Peyer's patch (tissue), 4 donors: ENCODE results near the gene CCDC152. TPM values are rescaled to one million over a fixed set of nuclear protein-coding genes. Genes with fewer than 3 reads are reported as not detected.

Experiments used
- DNase-seq, 3 donors: peaks; one replicate each; pipeline ENCODE4 v3.0.0-alpha.2; 2017 to 2019
- H3K27ac ChIP-seq, 4 donors: fragments of 200-600 bp; sonication (generic); one replicate each; pipeline ENCODE4 v1.5.1; 2016 to 2019
- H3K27me3 ChIP-seq, 2 donors: fragments of 200-600 bp; sonication (generic); one replicate each; pipeline ENCODE4 v1.5.1; 2019
- H3K36me3 ChIP-seq, 3 donors: fragments of 200-600 bp; sonication (generic); one replicate each; pipeline ENCODE4 v1.5.1; 2016 to 2019
- H3K4me1 ChIP-seq, 4 donors: fragments of 200-600 bp; sonication (generic); one replicate each; pipeline ENCODE4 v1.5.1; 2016 to 2019
- H3K4me3 ChIP-seq, 4 donors: fragments of 200-600 bp; sonication (generic); 1 replicate in 3 of 4; 2 replicates in 1 of 4; pipeline ENCODE4 v1.5.1; 2016 to 2019; ENCODE audit warnings: mild to moderate bottlenecking in 1 of 4
- H3K9me3 ChIP-seq, 4 donors: fragments of 200-600 bp; sonication (generic); one replicate each; pipeline ENCODE4 v1.5.1; 2016 to 2019; ENCODE audit warnings: mild to moderate bottlenecking in 1 of 4
- CTCF ChIP-seq, 6 experiments: fragments of 450-650 bp in 4 of 6; fragments of 200-600 bp in 2 of 6; sonication (generic) in 1 of 6; IDR thresholded peaks; one replicate each; pipeline ENCODE4 v1.5.1; 2017 to 2019; ENCODE audit warnings: antibody characterized with exemption in 6 of 6, mild to moderate bottlenecking in 3 of 6, moderate library complexity in 1 of 6
- POLR2A ChIP-seq, 2 donors: fragments of 450-650 bp; IDR thresholded peaks; one replicate each; pipeline ENCODE4 v1.5.1; 2017; ENCODE audit warnings: antibody characterized with exemption in 2 of 2, mild to moderate bottlenecking in 2 of 2, moderate library complexity in 2 of 2
- total RNA-seq, 4 donors: library from RNA; depleted of rRNA; stranded (reverse); fragments of >200 nt; gene quantifications; one replicate each; pipeline ENCODE4 v1.1.0, GENCODE V29; 2016

CCDC152 gene
- total RNA-seq, 4 donors from 2014 or later, result 0.40 TPM; not detected in 3

GRCh38 chr5:42768106-42768504 lies 11.5 kb downstream of the CCDC152 start:
- Histone ChIP-seq H3K27ac (no peak overlapping the region), H3K27me3 (no peaks in the 10 kb centered on the region), H3K9me3 (no peaks in the 10 kb centered on the region), H3K36me3 (no peaks in the 10 kb centered on the region), H3K4me3 (no peak overlapping the region), H3K4me1 (no peaks in the 10 kb centered on the region)
- no peak for TF ChIP-seq CTCF (IDR thresholded peaks at IDR 0.05)
- TF ChIP-seq POLR2A (IDR thresholded peaks at IDR 0.05), result no peak
- no peak for DNase-seq

GRCh38 chr5:42770003-42770402 lies 13.4 kb downstream of the CCDC152 start:
- Histone ChIP-seq H3K36me3 (no peaks in the 10 kb centered on the region), H3K9me3 (no peaks in the 10 kb centered on the region), H3K27me3 (no peaks in the 10 kb centered on the region), H3K27ac (no peak overlapping the region), H3K4me1 (no peaks in the 10 kb centered on the region), H3K4me3 (no peak overlapping the region)
- TF ChIP-seq CTCF (IDR thresholded peaks at IDR 0.05) (no peak), POLR2A (IDR thresholded peaks at IDR 0.05) (no peak)
- DNase-seq, result no peak

GRCh38 chr5:42772265-42772993 lies 15.8 kb downstream of the CCDC152 start:
- Histone ChIP-seq H3K9me3 (no peaks in the 10 kb centered on the region), H3K4me1 (no peaks in the 10 kb centered on the region), H3K27ac (no peak overlapping the region), H3K27me3 (no peaks in the 10 kb centered on the region), H3K4me3 (no peak overlapping the region), H3K36me3 (no peaks in the 10 kb centered on the region)
- no peak for TF ChIP-seq POLR2A (IDR thresholded peaks at IDR 0.05)
- TF ChIP-seq CTCF (IDR thresholded peaks at IDR 0.05), result no peak
- no peak for DNase-seq

- TF ChIP-seq POLR2A (IDR thresholded peaks at IDR 0.05) (no peak), CTCF (IDR thresholded peaks at IDR 0.05) (no peak)
- DNase-seq, result no peak
- H3K36me3 ChIP-seq, result no peaks in the 10 kb centered on the region
Measured at GRCh38 chr5:42779083-42779482, 22.5 kb downstream of the CCDC152 start.

GRCh38 chr5:42781584-42781983 lies 25.0 kb downstream of the CCDC152 start:
- no peaks in the 10 kb centered on the region for H3K27me3 ChIP-seq
- H3K36me3 ChIP-seq, result no peaks in the 10 kb centered on the region
- TF ChIP-seq CTCF (IDR thresholded peaks at IDR 0.05) (no peak), POLR2A (IDR thresholded peaks at IDR 0.05) (no peak)
- H3K4me3 ChIP-seq, result no peak overlapping the region
- H3K27ac ChIP-seq, result no peak overlapping the region
- peaks cover 0 to 3% (median 0%) of the 10 kb centered on the region in 4 donors for H3K9me3 ChIP-seq
- no peaks in the 10 kb centered on the region for H3K4me1 ChIP-seq
- DNase-seq, result no peak

More at GRCh38 chr5:42779083-42779482, 22.5 kb downstream of the CCDC152 start:
- Histone ChIP-seq H3K4me1 (no peaks in the 10 kb centered on the region), H3K4me3 (no peak overlapping the region), H3K27me3 (no peaks in the 10 kb centered on the region), H3K27ac (no peak overlapping the region), H3K9me3 (no peaks in the 10 kb centered on the region)
